Activated naive CD4-positive, alpha-beta T cell treated with Interleukin-2 at 50 U/mL for 16 hours (primary cell): ENCODE measurements around the gene CSNK1G3.
"Not testable (repeated sequence)": the region's sequence is repeated elsewhere in the genome, so short reads cannot be mapped to it uniquely, and the experiment has no call there.

Experiments used
- DNase-seq: peaks from one replicate; pipeline ENCODE4 v3.0.0-alpha.2; 2020

CSNK1G3 gene

DNA sequence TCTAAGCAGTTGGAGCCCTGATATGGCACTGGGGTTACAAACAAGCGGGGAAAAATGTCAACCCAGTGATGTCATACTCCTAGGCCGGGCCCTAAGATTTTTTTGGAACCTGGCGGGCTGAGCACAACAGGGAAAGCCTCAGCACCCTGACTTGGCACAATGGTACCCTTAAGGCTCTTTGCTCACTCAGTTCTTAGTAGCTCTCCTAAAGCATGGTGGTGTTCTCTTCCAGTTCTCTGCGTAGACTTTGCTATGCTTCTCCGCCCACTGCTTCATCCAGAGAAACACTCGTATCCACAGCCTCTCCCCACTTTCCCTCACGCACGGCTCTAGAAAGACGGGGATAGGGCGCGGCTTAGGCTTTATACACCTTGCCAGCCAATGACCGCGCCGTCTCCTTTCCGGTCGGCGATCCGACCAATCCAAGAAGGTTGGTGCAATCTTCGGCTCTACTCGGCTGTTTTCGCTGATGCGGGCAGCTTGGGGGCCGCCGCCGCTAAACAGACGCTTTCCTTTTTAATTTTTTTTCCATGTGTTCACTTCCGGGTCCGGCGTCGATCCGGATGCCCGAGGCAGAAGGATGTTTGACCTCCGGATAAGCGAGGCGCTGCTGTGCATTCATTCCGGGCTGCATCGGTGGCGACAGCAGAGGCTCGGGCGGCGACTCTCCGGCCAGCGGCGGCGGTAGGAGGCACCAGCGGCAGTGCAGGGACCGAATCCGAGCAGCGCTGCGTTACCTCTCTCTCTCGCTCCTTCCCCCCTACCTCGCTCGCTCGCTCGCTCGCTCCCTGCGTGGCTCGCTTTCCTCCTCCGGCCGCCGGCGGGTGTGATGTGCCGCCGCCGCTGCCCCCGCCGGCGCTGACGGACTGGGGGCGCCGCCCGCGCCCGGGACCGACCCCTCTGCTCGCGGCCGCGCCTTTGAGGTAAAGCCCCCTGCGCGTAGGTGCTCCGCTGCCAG, at the start of gene CSNK1G3:
Gene CSNK1G3 (plus strand): TSS at position 530 of the 958 bp plus-strand sequence. CDS start 33,487 bp downstream, outside the sequence.
- DNase-seq = peak; percentile 92

DNA sequence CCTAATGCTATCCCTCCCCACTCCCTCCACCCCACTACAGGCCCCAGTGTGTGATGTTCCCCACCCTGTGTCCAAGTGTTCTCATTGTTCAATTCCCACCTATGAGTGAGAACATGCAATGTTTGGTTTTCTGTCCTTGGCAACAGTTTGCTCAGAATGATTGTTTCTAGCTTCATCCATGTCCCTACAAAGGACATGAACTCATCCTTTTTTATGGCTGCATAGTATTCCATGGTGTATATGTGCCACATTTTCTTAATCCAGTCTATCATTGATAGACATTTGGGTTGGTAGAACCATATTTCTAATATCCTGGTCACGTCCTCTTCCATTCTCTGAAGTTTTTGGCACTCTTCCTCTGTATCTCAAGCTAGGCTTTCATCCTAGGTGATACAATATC, 45.1 kb upstream of the CSNK1G3 start:
- not testable (repeated sequence) for DNase-seq

DNA sequence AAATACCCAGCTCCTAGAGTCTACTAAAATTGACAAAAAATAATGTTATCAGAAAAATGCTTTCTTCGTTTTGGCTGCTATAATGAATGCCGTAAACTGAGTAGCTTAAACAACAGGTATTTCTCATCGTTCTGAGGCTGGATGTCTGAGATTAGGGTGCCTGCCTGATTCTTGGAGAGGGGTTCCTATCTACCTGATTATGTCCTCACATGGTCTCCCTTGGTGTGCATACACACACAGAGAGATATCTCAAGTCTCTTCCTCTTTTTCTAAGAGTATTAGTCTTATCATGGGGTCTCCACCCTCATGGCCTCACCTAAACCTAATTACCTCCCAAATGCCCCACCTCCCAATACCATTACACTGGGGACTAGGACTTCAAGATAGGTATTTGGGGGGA, 40.6 kb upstream of the CSNK1G3 start:
- no peak for DNase-seq

DNA sequence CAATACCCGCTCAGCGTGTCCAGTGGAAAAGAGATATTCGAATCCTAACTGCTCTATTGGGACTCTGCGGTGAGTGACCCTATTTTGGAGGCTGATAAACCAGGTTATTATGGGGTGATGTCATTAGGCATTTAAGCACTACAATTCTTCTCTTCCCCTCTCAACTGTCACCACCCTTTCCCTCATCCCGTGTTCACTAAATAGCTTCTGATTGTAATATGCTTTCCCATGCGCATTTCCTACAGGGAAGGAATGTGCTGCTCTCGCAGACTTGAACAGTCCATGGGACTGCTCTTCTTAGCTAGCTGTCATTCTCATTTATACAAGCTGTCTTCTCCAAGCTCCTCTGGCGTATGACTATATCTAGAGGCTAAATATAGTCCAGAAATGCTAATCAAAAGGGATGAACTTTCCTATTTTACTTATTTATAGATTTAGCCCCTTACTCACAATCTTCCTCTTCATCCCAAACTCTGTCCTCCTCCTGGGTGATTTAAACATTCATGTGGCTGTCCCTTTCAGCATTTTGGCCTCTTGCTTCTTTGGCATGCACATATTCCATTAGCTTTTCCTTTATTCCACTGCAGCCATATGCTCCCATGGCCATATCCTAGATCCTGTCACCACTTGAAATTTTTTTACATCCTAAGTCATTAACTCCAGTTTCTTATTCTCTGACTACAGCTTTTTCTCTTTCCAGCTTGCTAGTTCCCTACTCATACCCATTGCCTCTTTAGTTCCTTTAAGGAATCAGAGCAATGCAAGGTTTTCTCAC, 39.6 kb upstream of the CSNK1G3 start:
- DNase-seq = no peak

DNA sequence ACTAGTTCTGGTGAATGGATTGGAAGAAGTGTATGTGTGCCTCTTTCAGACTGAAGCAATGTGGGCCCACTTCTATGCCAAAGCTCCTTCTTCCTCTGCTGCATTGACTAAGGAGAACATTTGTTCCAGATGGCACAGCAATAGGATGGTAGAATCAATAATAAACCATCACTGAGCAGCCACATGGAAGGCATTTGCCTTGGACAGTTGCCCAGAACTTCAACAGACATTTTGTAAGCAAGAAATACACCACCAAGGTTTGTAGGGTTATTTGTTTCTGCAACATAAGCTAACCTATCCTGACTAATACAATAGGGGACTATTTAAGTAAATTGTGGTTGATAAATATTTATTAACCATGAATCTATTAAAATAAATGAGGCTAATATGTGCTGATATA, 37.7 kb upstream of the CSNK1G3 start:
- DNase-seq = no peak

DNA sequence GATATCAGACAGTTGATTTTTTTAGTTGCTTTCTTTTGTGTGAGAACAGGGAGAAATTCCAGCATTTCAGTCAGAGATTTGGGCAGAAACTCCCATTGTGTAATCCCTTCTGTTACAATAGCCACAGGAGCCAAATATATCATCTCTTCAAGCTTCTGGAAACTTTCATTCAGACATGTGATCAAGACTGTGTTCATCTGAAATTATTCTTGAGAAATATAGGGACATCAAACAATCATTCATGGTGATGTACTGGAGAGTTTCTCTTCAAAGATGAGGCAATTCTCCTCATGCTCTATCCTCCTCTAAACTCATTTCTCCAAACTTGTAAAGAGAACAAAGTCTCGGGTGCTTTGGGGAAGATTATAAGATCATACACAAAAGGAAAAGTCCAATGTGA, 35.2 kb upstream of the CSNK1G3 start:
- no peak for DNase-seq

DNA sequence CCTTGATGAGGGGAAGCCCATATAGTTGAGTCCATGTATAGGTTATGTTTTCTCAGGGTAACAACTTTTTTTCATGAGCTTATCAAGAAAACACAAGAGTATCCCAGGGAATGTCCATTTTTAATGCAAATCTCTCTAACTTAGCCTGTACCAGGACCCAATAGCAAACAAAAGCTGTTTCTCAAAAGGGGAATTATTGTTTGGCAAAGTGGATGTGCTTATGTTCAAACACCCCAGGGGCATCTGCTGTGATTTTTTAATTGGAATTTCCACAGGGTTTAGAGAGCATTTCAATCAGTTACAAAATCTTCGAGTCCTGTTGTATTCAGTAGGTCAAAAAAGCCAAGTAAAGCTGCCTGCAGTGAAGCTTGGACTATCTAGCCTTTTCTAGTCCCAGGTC, 33.4 kb upstream of the CSNK1G3 start:
- no peak for DNase-seq

DNA sequence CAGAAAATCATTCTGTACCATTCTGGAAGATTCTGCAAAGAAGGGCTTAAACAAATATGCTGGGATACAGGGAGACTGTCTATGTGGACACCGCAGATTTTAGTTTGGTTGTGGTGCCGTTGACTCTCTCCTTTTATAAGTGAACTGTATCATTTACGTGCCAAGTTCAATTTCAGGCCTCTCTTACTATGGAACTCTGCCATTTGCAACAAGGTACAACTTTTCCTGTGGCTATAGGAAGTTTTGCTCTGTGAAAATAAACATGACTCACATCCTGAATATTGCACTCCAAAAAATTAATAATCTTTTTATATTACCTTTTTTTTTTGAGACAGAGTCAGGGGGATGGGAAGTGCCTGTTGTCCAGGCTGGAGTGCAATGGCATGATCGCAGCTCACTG, 29.7 kb upstream of the CSNK1G3 start:
- DNase-seq = no peak

DNA sequence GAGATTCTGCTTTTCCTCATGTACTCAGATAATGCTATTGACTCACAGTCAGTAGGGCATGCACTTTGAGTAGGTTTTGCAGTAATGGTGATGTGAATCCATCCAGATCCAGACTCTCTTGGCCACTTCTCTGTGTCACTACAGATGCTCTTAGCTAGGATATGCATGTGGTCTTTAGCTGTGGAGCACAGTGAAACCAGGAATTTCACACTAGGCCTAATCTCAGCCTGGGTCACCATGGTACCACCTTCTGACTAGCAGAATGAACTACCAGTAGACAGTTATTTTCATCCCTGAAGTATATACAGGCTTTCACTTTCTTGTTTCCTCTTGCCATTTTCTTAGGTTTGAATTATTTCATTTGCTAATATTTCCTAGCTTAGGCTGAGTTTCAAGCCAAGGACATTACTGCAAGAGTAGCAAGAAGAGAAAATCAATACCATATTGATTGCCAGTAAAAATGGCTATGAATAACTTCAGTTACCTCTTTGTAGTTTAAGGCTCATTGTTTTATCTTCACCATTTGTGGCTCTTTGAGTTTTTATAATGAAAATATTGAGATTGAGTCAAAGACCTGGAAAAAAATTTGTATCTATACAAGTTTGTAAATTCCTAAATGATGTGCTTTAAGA, 28.4 kb upstream of the CSNK1G3 start:
- DNase-seq = no peak

DNA sequence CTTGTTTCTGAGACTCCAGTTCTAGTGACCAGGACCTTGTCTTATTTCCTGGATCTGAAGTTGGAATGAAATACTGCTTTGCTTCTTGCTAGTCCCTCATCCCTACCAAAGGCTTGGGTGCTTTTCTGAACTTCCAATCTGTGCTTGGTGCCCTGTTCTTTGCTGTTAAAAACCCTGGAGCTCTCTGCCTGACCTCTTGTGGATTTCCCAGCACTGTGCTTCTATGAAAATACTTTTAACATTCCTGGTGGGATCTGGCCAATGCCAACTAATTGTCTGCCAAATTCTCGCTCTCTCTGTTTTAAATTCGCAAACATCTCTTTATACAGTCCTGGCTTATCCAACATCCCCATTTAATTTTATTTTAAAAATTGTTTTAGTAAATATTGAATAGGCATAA, 26.7 kb upstream of the CSNK1G3 start:
- DNase-seq = no peak

DNA sequence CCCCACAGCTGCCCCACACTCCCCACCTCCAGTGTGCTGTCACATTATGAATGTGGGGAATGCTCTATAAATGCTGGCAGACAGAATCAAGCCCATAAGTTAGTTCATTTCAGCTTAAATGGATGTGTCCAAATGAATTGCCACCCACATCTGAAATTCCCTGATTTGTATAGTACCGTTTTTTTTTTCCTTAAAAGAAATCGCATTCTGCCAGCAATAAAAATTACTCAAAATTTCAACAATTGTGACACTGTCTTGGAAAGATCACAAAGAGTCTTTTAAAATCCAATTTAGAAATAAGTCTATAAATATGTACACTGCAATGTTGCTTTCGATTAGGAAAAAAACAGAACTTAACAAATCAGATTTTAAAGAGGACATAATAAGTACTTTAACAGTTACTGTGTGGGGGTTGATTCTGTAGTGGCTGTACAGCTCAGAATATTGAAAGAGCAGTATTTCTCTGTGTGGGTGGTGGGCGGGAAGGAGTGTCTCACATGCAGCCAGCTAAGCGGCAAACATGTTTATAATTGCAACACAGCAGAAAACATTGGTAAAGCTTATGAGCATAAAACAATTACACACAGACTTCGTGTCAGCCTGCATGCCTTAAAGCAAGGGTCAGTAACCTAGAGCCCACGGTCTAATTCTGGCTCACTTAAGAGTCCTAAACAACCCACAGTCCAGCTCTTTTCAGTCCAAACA, 24.9 kb upstream of the CSNK1G3 start:
- DNase-seq = no peak

DNA sequence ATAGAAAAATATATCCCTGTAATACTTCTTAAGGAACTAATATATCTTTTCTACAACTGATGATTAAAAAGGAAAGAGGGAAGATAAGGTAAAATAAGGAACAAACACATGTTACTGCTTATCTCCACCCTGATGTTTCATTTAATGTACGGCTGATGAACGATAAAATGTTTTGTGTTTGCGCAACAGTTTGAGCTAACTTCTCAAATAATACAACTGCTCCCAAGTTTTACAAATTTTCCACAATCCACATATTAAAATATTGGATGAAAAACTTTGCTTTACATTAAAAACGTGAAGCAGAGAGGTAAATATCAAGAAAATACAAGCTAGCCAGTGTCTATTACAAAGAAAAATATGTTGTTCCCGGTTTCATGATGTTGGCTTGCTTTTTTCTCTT, 21.0 kb upstream of the CSNK1G3 start:
- no peak for DNase-seq

DNA sequence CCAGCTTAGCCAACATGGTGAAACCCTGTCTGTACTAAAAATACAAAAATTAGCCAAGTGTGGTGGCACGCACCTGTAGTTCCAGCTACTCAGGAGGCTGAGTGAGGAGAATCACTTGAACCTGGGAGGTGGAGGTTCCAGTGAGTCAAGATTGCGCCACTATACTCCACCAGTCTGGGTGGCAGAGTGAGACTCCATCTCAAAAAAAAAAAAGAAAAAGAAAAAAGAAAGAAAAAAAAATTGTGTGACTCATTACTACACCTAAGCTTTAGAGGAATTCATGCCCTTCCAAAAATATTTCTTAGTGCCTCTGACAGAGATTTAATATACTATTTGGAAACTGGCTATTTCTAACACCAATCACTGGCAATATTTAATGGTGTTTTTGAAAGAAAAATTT, 16.8 kb upstream of the CSNK1G3 start:
- not testable (repeated sequence) for DNase-seq

DNA sequence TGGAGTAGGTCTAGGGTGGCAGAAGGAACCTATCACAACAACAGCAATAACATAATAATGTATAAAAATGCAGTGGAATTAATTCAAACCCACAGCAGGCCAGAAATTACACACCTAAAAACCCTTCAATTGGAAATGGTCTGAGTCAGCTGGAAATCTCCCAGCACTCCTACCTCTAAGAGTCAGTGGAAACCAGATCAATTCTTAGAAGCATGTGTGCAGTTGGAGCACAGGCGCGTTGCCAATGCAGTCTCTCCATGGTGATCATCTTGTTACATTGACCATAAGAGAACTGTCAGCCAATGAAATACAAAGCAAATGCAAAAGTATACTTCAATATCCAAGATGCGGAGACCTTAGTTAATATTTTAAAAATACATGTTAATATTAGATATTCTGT, 15.1 kb upstream of the CSNK1G3 start:
- no peak for DNase-seq

DNA sequence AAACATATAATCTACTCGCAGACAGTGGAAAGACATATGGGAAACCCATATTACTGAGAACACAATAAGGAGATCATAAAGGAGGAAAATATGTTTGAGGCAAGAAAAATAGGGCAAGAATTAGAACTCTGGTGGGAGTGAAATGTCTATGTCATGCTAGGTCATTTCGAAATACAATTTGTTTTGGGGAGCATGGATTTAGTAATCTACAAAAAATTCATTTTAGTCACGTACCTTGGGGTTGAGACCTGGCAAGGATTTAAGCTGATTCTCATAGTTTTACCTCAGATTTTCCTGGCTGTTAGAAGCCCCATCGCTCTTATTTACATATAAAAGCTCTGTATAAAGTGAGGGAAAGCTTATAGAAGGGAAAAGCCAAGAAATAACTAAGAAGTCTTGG, 11.5 kb upstream of the CSNK1G3 start:
- no peak for DNase-seq

DNA sequence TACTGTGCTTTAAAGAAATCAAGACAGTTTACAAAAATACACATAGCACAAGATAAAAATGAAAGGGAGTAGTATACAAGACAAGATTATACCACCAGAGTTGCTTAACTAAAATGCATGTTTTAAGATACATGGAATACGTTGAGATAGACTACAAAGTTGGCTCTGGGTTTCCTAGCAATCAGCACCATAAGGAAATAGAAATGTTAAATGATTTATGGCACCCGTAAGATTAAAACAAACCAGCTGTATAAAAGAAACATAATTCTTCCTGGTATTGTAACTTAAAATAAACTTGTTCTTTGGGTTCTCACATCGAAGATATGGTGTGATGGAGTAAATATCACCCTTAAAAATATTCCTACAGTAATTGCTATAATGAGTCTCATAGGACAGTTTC, 9.9 kb upstream of the CSNK1G3 start:
- no peak for DNase-seq

DNA sequence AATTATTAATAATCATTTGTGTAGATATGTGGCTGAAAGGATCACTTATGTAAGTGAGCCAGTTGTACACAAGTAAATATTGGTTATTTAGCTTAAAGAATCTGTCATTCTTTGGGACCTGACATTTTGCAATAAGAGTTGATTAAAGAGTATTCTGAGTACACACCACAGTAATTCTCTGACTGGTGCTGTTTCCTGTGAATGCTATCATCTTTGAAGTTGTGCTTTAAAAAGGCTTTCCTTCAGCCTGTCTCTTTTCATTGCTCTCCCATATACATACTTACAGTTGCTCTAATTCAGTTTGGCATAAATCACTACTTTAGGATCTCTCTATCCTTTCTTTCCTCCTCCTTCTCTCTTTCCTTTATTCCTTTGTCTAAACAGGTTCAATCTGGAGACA, 8.7 kb upstream of the CSNK1G3 start:
- no peak for DNase-seq

DNA sequence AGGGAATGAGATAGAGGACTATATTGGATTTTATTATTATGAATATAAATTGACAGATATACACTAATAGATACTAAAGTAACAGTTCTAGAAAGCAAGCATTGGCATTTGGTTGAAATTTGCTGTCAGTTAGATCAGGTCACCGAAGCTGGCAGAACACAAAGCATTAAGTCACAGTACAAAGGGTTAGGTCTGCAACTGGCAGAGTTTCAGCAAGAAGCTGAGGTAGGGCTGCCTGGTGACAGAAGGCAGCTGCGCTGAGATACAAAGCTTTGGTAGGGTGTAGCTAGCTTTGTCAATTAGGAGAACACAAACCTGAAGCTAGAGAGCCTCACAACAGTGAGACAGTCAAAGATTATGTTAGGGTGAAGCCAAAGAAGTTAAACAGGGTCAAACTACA, 6.3 kb upstream of the CSNK1G3 start:
- no peak for DNase-seq

DNA sequence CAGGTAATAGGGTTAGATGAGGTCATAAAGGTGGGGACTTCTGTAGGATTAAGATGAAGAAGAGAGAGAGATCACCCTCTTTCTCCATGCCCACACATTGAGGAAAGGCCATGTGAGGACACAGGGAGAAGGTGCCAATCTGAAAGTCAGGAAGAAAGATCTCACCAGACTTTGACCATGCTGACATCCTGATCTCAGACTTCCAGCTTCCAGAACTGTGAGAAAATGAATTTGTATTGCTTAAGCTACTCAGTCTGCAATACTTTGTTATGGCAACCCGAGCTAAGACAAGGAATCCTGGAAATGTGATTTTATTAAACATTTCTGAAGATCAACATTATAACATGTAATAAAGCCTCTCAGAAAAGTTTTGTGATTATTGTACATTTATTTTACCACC, 3.5 kb upstream of the CSNK1G3 start:
- no peak for DNase-seq

DNA sequence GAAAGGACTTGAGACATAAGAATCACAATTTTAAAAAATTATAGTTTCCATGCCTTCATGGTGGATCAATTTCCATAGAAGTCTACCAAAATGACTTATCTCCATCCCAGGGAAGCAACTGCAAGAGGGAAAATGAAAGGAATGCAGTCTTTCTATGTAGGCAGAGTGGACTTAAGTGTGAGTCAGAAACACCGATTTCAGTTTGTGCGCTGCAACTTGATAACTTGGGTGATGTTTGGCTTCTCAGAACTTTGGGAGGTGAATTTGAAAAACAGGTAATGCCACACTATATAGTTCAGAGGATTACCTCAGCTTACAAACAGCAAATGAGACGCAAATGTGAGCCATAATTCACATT, 708 bp upstream of the CSNK1G3 start:
- no peak for DNase-seq

DNA sequence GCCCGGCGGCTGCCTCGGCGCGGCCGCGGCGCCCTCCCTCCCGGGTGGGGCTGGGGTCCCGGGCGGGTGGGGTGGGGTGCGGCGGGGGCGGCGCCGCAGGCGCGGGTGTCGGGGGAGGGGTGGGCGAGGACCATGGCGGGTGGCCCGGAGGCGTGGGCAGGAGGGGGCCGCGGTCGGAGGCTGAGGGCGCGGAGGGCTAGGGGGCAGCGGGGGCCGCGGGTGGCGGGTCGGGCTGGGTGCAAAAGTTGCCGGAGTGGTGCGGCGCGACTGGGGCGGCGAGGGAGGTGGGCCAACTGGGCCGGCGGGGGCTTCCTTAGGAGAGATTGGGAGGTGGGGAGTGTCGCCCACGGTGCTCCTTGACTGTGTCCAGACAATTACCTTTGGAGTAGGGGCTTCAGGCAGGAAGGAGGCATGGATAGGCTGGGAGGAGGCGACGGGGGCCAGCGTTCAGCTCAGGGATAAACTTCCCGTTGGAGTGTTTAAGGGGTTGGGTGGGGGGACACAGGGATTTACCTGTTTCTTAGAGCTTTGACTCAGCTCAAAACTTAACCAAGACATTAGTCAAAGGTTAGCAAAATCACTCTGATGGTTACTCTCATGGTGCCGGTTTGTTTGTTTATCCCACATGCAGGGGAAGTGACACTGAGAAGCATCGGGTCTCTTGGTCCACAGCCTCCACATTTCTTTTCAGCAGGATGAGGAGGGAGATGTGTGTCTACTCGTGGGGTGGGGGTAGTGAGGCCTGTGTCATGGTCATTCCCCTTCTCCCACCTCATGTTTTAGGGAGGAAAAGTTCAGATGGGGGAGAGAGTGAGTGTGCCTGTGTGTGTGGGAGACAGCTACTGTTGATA, 859 bp downstream of the CSNK1G3 start:
- peak; percentile 43 for DNase-seq
